K562 (cell line): ENCODE data around the gene IKBKE. TPM values are rescaled to one million over a fixed set of nuclear protein-coding genes. Genes with fewer than 3 reads are reported as not detected.

Experiments
- ATAC-seq: fragments of 200-7000 bp; cut with Tn5 transposase; 3 replicates; pipeline ENCODE4 v1.9.1; 2020; ENCODE audit warnings: moderate library complexity
- BruUV-seq: library from RNA; stranded (reverse); fragments of 400-500 nt; replicated peaks from 2 replicates; lab custom pipeline; 2021; lab: Mats Ljungman, UMichigan
- CTCF ChIA-PET: fragments of 300-600 bp; formaldehyde crosslinking; extraction: SDS; loops from one replicate; lab custom pipeline; 2021; ENCODE audit warnings: low intra/inter-chr PET ratio; lab: Yijun Ruan, JAX
- POLR2A ChIA-PET: fragments of 300-600, 350-650 bp; sonication (Branson Sonifier 250); formaldehyde crosslinking; extraction: SDS; loops from one replicate; lab custom pipeline; 2021; ENCODE audit warnings: antibody characterized with exemption, inconsistent platforms; lab: Yijun Ruan, JAX
- DNase-seq, 4 experiments: peaks; one replicate each; pipeline versions ENCODE4 v3.0.0 to v3.0.0-alpha.2; 2011 to 2018; ENCODE audit warnings: low spot score in 3 of 4, mixed read lengths in 3 of 4; ENCODE audit errors: extremely low read depth in 1 of 4
- FAIRE-seq: peaks from 2 replicates; lab custom pipeline; 2011; peaks lifted over from hg19 to GRCh38; lab: Jason Lieb, UNC
- H2AFZ ChIP-seq: 2 replicates; pipeline ENCODE4 v1.6.0; 2011; ENCODE audit warnings: low read depth, low read length, control low read depth, inconsistent platforms
- H3K27ac ChIP-seq: fragments of 200-600 bp; 3 replicates; pipeline ENCODE4 v1.8.0; 2011; ENCODE audit warnings: low read depth, mild to moderate bottlenecking, control low read depth, inconsistent platforms, low read length, moderate library complexity, mixed read lengths; ENCODE audit errors: extremely low read depth
- H3K27me3 ChIP-seq, 2 experiments: fragments of 300-600 bp in 1 of 2; 2 replicates in 1 of 2; 3 replicates in 1 of 2; pipeline versions ENCODE4 v1.6.0 to v1.8.0; 2011; ENCODE audit warnings: inconsistent platforms in 2 of 2, low read length in 2 of 2, mild to moderate bottlenecking in 1 of 2, mixed read lengths in 1 of 2, moderate library complexity in 1 of 2; ENCODE audit not compliant: control insufficient read depth in 2 of 2, insufficient read depth in 2 of 2
- H3K36me3 ChIP-seq: fragments of 300-600 bp; 3 replicates; pipeline ENCODE4 v1.8.0; 2011; ENCODE audit warnings: mild to moderate bottlenecking, low read length, inconsistent platforms; ENCODE audit not compliant: control insufficient read depth, insufficient read depth
- H3K4me1 ChIP-seq, 2 experiments: fragments of 200-600 bp in 1 of 2; replicated peaks in 1 of 2; 2 replicates in 1 of 2; 3 replicates in 1 of 2; pipeline versions ENCODE4 v1.5.1 to v1.8.0; 2011; ENCODE audit warnings: inconsistent platforms in 2 of 2, low read length in 2 of 2, mild to moderate bottlenecking in 1 of 2, mixed read lengths in 1 of 2, moderate library complexity in 1 of 2; ENCODE audit not compliant: control insufficient read depth in 2 of 2, insufficient read depth in 2 of 2
- H3K4me2 ChIP-seq: 2 replicates; pipeline ENCODE4 v1.6.1; 2011; ENCODE audit warnings: low read length, control low read depth, inconsistent platforms, mixed read lengths; ENCODE audit not compliant: insufficient read depth
- H3K4me3 ChIP-seq: fragments of 200-600 bp; sonication (generic), shearing (Covaris generic); 2 replicates; pipeline ENCODE4 v1.5.1; 2016; ENCODE audit warnings: control low read depth, inconsistent platforms
- H3K79me2 ChIP-seq: fragments of 200-600 bp; 3 replicates; pipeline ENCODE4 v1.8.0; 2011; ENCODE audit warnings: low read length, inconsistent platforms; ENCODE audit not compliant: control insufficient read depth, insufficient read depth
- H3K9ac ChIP-seq, 2 experiments: 2 replicates each; pipeline versions ENCODE4 v1.6.0 to v1.6.1; 2011; ENCODE audit warnings: low read depth in 2 of 2, low read length in 2 of 2, control low read depth in 1 of 2, inconsistent platforms in 1 of 2, mild to moderate bottlenecking in 1 of 2, mixed read lengths in 1 of 2; ENCODE audit not compliant: insufficient read depth in 1 of 2
- H3K9me1 ChIP-seq: one replicate; pipeline ENCODE4 v1.6.0; 2011; ENCODE audit warnings: inconsistent platforms, mild to moderate bottlenecking, low read length, moderate library complexity; ENCODE audit not compliant: control insufficient read depth, insufficient read depth
- H3K9me3 ChIP-seq: replicated peaks from 2 replicates; pipeline ENCODE4 v1.5.1; 2011; ENCODE audit warnings: low read depth, low read length, inconsistent platforms; ENCODE audit not compliant: control insufficient read depth, insufficient read depth
- H4K20me1 ChIP-seq: replicated peaks from 2 replicates; pipeline ENCODE4 v1.6.1; 2011; ENCODE audit warnings: low read length, inconsistent platforms, mixed read lengths; ENCODE audit not compliant: control insufficient read depth, insufficient read depth
- FIP1L1 ChIP-seq: fragments of 200-400 bp; formaldehyde crosslinking; IDR thresholded peaks from 2 replicates; pipeline ENCODE4 v1.6.1; 2018; ENCODE audit warnings: mild to moderate bottlenecking, low read depth, low read length; ENCODE audit not compliant: poor library complexity, severe bottlenecking
- FOXJ3 ChIP-seq: sonication (generic); formaldehyde crosslinking; IDR thresholded peaks from 2 replicates; pipeline ENCODE4 v1.4.0; 2020; ENCODE audit warnings: mild to moderate bottlenecking, missing genetic modification reagents
- HIVEP1 ChIP-seq: fragments of 250-450 bp; sonication (Bioruptor Pico); IDR thresholded peaks from 2 replicates; pipeline ENCODE4 v1.4.0; 2020; ENCODE audit warnings: mild to moderate bottlenecking
- NCOR1 ChIP-seq: fragments of 450-650 bp; IDR thresholded peaks from 2 replicates; pipeline ENCODE4 v1.6.1; 2016; ENCODE audit warnings: mild to moderate bottlenecking, moderate library complexity
- POLR3G ChIP-seq: IDR thresholded peaks from 2 replicates; pipeline ENCODE4 v1.6.1; 2011; ENCODE audit not compliant: insufficient read length, insufficient replicate concordance; ENCODE audit errors: extremely low read depth
- SREBF1 ChIP-seq: fragments of 150-350 bp; IDR thresholded peaks from 2 replicates; pipeline ENCODE4 v1.6.1; 2014; ENCODE audit warnings: antibody characterized with exemption, low read depth, low read length, borderline replicate concordance
- XRCC4 ChIP-seq: IDR thresholded peaks from one replicate; pipeline ENCODE4 v1.6.1; 2011; ENCODE audit not compliant: insufficient read depth, insufficient read length; ENCODE audit errors: extremely low read depth
- ZBTB8A ChIP-seq: fragments of 450-650 bp; IDR thresholded peaks from 2 replicates; pipeline ENCODE4 v1.6.1; 2018; ENCODE audit warnings: mild to moderate bottlenecking, moderate library complexity; ENCODE audit not compliant: partially characterized antibody
- ZNF124 ChIP-seq: sonication (generic); formaldehyde crosslinking; IDR thresholded peaks from 2 replicates; pipeline ENCODE4 v1.8.1; 2022; ENCODE audit warnings: missing genetic modification reagents
- ZNF197 ChIP-seq: fragments of 200-800 bp; sonication (Bioruptor generic); IDR thresholded peaks from 2 replicates; pipeline ENCODE4 v1.6.1; 2016; ENCODE audit warnings: low read depth, missing genetic modification characterization, missing compliant biosample characterization
- ZNF23 ChIP-seq: fragments of 250-450 bp; sonication (Bioruptor Pico); IDR thresholded peaks from 2 replicates; pipeline ENCODE4 v1.4.0; 2020; ENCODE audit warnings: mild to moderate bottlenecking
- ZNF436 ChIP-seq: fragments of 250-450, 450-650 bp; sonication (Bioruptor Pico); formaldehyde crosslinking; IDR thresholded peaks from 2 replicates; pipeline ENCODE4 v1.7.0; 2020; ENCODE audit warnings: mild to moderate bottlenecking
- WGBS: fragments of 100-300 bp; shearing (Covaris generic); methylation state at CpG from one replicate; pipeline ENCODE4 v1.1.6; 2016; ENCODE audit warnings: low coverage, mixed read lengths; ENCODE audit not compliant: insufficient coverage; ENCODE audit errors: missing lambda C conversion rate; 5-methylcytosine and 5-hydroxymethylcytosine counted together
- in situ Hi-C: fragments of 300-500 bp; cut with MboI; formaldehyde crosslinking; loops from 4 replicates; pipeline ENCODE4 v1.15.0; 2018; ENCODE audit warnings: inconsistent platforms, mixed read lengths
- intact Hi-C: fragments of 100-400 bp; cut with micrococcal nuclease; formaldehyde crosslinking; loops from 2 replicates; pipeline ENCODE4 v1.14.2; 2022
- polyA plus RNA-seq, 8 experiments: library from polyadenylated mRNA; depleted of rRNA in 4 of 8; stranded (reverse) in 5 of 8; unstranded in 3 of 8; fragments of >200 nt; fragmentation: Nextera tagmentation in 2 of 8; fragmentation: Illumina TruSeq in 1 of 8; extraction: Ambion mirVana in 2 of 8; extraction: Trizol in 1 of 8; gene quantifications; 2 replicates each; pipeline versions ENCODE4 v1.2.1 to v1.2.3, GENCODE V29; 2011 to 2014; ENCODE audit warnings: inconsistent platforms in 1 of 8, missing spikeins in 1 of 8
- total RNA-seq, 7 experiments: library from RNA; depleted of rRNA in 6 of 7; stranded (reverse); fragments of >200 nt in 6 of 7; fragmentation: Illumina TruSeq in 2 of 7; extraction: Trizol in 2 of 7; gene quantifications; 2 replicates each; pipeline versions ENCODE4 v1.2.1 to v1.2.3, GENCODE V29; 2011 to 2021; ENCODE audit warnings: low replicate concordance in 1 of 7
- TF ChIP-seq, protein P1 (sequence below): sonication (generic); formaldehyde crosslinking; IDR thresholded peaks from 2 replicates; pipeline ENCODE4 v1.8.0; 2022; ENCODE audit warnings: mild to moderate bottlenecking, missing genetic modification reagents
- TF ChIP-seq, protein P2 (sequence below): fragments of 250-450 bp; sonication (Bioruptor Pico); IDR thresholded peaks from 2 replicates; pipeline ENCODE4 v1.5.0; 2021

IKBKE gene
- total and polyA plus RNA-seq, 9 of the 15 experiments (the other 6 are each of a cell fraction or from before 2014, with no cell fraction given): 2.3 to 9.0 (median 4.8) TPM

DNA sequence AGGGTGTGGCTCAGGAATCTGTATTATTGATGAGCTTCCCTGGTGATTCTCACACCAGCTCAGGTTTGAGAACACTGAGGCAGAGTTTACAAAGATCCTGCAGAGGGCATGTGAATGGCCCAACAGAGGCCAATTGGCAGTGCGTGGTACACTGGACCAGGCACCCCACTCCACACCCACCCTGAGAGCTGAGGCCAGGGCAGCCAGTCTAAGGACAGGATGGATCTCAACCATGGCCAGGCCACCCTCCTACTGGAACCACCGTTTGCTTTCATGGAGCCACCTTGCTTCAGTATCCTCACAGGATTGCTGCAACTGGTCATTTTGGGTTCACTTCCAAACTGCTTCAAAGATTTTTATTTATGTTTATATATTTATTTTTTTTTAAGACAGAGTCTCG, 29.8 kb downstream of the IKBKE start:
- Histone ChIP-seq H3K9me3 (no peaks in the 10 kb centered on the region), H3K4me1 (peaks cover 17 to 48% of the 10 kb centered on the region in 2 experiments), H4K20me1 (no peaks in the 10 kb centered on the region), H3K4me2 (no peak overlapping the region), H3K9me1 (no peaks in the 10 kb centered on the region), H3K27me3 (no peaks in the 10 kb centered on the region), H2AFZ (no peak overlapping the region), H3K9ac (peak overlapping the region in 1 of 2 experiments; percentile 35; a peak in 1 of 4 replicates), H3K4me3 (no peak overlapping the region), H3K36me3 (no peaks in the 10 kb centered on the region), H3K79me2 (no peaks in the 10 kb centered on the region), H3K27ac (no peak overlapping the region)
- TF ChIP-seq NCOR1: no peak
- TF ChIP-seq ZNF436 (CRISPR knock-in tag): no peak
- no peak for TF ChIP-seq ZNF124
- no peak for TF ChIP-seq XRCC4
- TF ChIP-seq ZNF197: no peak
- no peak for TF ChIP-seq POLR3G
- TF ChIP-seq FIP1L1: no peak
- TF ChIP-seq, protein P1, sequence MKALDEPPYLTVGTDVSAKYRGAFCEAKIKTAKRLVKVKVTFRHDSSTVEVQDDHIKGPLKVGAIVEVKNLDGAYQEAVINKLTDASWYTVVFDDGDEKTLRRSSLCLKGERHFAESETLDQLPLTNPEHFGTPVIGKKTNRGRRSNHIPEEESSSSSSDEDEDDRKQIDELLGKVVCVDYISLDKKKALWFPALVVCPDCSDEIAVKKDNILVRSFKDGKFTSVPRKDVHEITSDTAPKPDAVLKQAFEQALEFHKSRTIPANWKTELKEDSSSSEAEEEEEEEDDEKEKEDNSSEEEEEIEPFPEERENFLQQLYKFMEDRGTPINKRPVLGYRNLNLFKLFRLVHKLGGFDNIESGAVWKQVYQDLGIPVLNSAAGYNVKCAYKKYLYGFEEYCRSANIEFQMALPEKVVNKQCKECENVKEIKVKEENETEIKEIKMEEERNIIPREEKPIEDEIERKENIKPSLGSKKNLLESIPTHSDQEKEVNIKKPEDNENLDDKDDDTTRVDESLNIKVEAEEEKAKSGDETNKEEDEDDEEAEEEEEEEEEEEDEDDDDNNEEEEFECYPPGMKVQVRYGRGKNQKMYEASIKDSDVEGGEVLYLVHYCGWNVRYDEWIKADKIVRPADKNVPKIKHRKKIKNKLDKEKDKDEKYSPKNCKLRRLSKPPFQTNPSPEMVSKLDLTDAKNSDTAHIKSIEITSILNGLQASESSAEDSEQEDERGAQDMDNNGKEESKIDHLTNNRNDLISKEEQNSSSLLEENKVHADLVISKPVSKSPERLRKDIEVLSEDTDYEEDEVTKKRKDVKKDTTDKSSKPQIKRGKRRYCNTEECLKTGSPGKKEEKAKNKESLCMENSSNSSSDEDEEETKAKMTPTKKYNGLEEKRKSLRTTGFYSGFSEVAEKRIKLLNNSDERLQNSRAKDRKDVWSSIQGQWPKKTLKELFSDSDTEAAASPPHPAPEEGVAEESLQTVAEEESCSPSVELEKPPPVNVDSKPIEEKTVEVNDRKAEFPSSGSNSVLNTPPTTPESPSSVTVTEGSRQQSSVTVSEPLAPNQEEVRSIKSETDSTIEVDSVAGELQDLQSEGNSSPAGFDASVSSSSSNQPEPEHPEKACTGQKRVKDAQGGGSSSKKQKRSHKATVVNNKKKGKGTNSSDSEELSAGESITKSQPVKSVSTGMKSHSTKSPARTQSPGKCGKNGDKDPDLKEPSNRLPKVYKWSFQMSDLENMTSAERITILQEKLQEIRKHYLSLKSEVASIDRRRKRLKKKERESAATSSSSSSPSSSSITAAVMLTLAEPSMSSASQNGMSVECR: no peak
- TF ChIP-seq ZBTB8A: no peak
- TF ChIP-seq, protein P2, sequence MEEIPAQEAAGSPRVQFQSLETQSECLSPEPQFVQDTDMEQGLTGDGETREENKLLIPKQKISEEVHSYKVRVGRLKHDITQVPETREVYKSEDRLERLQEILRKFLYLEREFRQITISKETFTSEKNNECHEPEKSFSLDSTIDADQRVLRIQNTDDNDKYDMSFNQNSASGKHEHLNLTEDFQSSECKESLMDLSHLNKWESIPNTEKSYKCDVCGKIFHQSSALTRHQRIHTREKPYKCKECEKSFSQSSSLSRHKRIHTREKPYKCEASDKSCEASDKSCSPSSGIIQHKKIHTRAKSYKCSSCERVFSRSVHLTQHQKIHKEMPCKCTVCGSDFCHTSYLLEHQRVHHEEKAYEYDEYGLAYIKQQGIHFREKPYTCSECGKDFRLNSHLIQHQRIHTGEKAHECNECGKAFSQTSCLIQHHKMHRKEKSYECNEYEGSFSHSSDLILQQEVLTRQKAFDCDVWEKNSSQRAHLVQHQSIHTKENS (CRISPR knock-in tag): no peak
- TF ChIP-seq ZNF23 (CRISPR knock-in tag): no peak
- TF ChIP-seq HIVEP1: no peak
- TF ChIP-seq SREBF1: no peak
- no peak for TF ChIP-seq FOXJ3
- intact Hi-C loops: no loop called here
- ChIA-PET CTCF (no interaction called here), POLR2A (interaction anchor here (0.6 to 1.6 kb wide), 3 partner anchors 10 to 1857 kb away, joined by 3 to 4 read pairs (median 3); partner anchors contain the start of gene DYRK3)
- ATAC-seq (no peak), FAIRE-seq (no peak), DNase-seq (no peak)
- WGBS: 69% methylated on average over 3 of the region's 3 CpGs
- in situ Hi-C loops: no loop called here
- BruUV-seq: no TSS peak
